SK-N-SH (cell line): ENCODE results near the gene SORBS1. TPM values are rescaled to one million over a fixed set of nuclear protein-coding genes. Genes with fewer than 3 reads are reported as not detected.

Experiments used
- CTCF ChIA-PET: fragments of 300-600, 350-600 bp; formaldehyde crosslinking; extraction: SDS; loops from one replicate; lab custom pipeline; 2021; lab: Yijun Ruan, JAX
- POLR2A ChIA-PET: fragments of 350-600 bp; sonication (Branson Sonifier 250); formaldehyde crosslinking; extraction: SDS; loops from one replicate; lab custom pipeline; 2020; ENCODE audit warnings: antibody characterized with exemption, inconsistent platforms; lab: Yijun Ruan, JAX
- DNase-seq: peaks from one replicate; pipeline ENCODE4 v3.0.0; 2012
- H2AFZ ChIP-seq: fragments of 200-600 bp; sonication (generic); 2 replicates; pipeline ENCODE4 v1.8.1; 2016; ENCODE audit warnings: antibody characterized with exemption, mild to moderate bottlenecking, low read depth
- H3F3A ChIP-seq: fragments of 200-600 bp; sonication (generic); replicated peaks from 2 replicates; pipeline ENCODE3; 2016; ENCODE audit warnings: antibody characterized with exemption, mild to moderate bottlenecking; ENCODE audit not compliant: insufficient read depth
- H3K27ac ChIP-seq, 2 experiments: fragments of 200-500 bp in 1 of 2; fragments of 200-600 bp in 1 of 2; sonication (Bioruptor generic) in 1 of 2; sonication (generic), shearing (Covaris generic) in 1 of 2; 2 replicates each; pipeline versions ENCODE4 v1.5.1 to v1.6.1; 2014 to 2016; ENCODE audit warnings: low read depth in 2 of 2, inconsistent platforms in 1 of 2, low read length in 1 of 2, mild to moderate bottlenecking in 1 of 2, mixed read lengths in 1 of 2
- H3K27me3 ChIP-seq: fragments of 200-600 bp; sonication (generic), shearing (Covaris generic); 2 replicates; pipeline ENCODE4 v1.6.1; 2016; ENCODE audit warnings: mixed run types; ENCODE audit not compliant: insufficient read depth
- H3K36me3 ChIP-seq, 2 experiments: fragments of 200-500 bp in 1 of 2; fragments of 200-600 bp in 1 of 2; sonication (Bioruptor generic) in 1 of 2; sonication (generic) in 1 of 2; replicated peaks in 1 of 2; 2 replicates each; pipeline versions ENCODE3 to v1.5.1; 2014 to 2016; ENCODE audit warnings: low read length in 1 of 2, mild to moderate bottlenecking in 1 of 2; ENCODE audit not compliant: insufficient read depth in 2 of 2, control insufficient read depth in 1 of 2
- H3K4me1 ChIP-seq, 2 experiments: fragments of 200-500 bp in 1 of 2; fragments of 200-600 bp in 1 of 2; sonication (Bioruptor generic) in 1 of 2; sonication (generic), shearing (Covaris generic) in 1 of 2; 2 replicates each; pipeline versions ENCODE4 v1.5.1 to v1.6.1; 2014 to 2016; ENCODE audit warnings: low read depth in 1 of 2, low read length in 1 of 2, mixed run types in 1 of 2; ENCODE audit not compliant: insufficient read depth in 2 of 2, control insufficient read depth in 1 of 2
- H3K4me2 ChIP-seq: fragments of 200-600 bp; sonication (generic), shearing (Covaris generic); 2 replicates; pipeline ENCODE4 v1.6.1; 2017; ENCODE audit warnings: mixed run types
- H3K4me3 ChIP-seq, 2 experiments: fragments of 200-500 bp in 1 of 2; fragments of 200-600 bp in 1 of 2; sonication (Bioruptor generic) in 1 of 2; sonication (generic), shearing (Covaris generic) in 1 of 2; 2 replicates each; pipeline versions ENCODE4 v1.5.1 to v1.8.1; 2014 to 2016; ENCODE audit warnings: low read depth in 2 of 2, inconsistent platforms in 1 of 2, low read length in 1 of 2, mild to moderate bottlenecking in 1 of 2, mixed read lengths in 1 of 2, moderate library complexity in 1 of 2
- H3K79me2 ChIP-seq: fragments of 200-600 bp; sonication (generic); 2 replicates; pipeline ENCODE4 v1.8.1; 2017; ENCODE audit warnings: mild to moderate bottlenecking; ENCODE audit not compliant: insufficient read depth
- H3K9ac ChIP-seq: fragments of 200-600 bp; sonication (generic); 2 replicates; pipeline ENCODE4 v1.6.1; 2017; ENCODE audit warnings: mixed run types
- H3K9me2 ChIP-seq: fragments of 200-600 bp; sonication (generic); 2 replicates; pipeline ENCODE4 v1.6.1; 2017; ENCODE audit warnings: mixed run types
- H3K9me3 ChIP-seq: fragments of 200-600 bp; sonication (generic); 2 replicates; pipeline ENCODE4 v1.6.1; 2017; ENCODE audit warnings: mixed run types, mild to moderate bottlenecking, moderate library complexity
- H4K20me1 ChIP-seq: fragments of 200-600 bp; sonication (generic); 2 replicates; pipeline ENCODE4 v1.6.1; 2017; ENCODE audit warnings: mild to moderate bottlenecking, mixed run types; ENCODE audit not compliant: insufficient read depth
- CHD2 ChIP-seq: fragments of 150-350 bp; IDR thresholded peaks from 2 replicates; pipeline ENCODE4 v1.6.1; 2018; ENCODE audit warnings: low read length; ENCODE audit not compliant: partially characterized antibody
- CTCF ChIP-seq: fragments of 200-600 bp; sonication (generic); IDR thresholded peaks from 2 replicates; pipeline ENCODE4 v1.6.1; 2017; ENCODE audit warnings: antibody characterized with exemption, mild to moderate bottlenecking, moderate library complexity
- EP300 ChIP-seq, 2 experiments: IDR thresholded peaks; 2 replicates each; pipeline versions ENCODE4 v1.4.0 to v1.6.1; 2012; ENCODE audit warnings: borderline replicate concordance in 1 of 2, low read depth in 1 of 2, low read length in 1 of 2
- EZH2phosphoT487 ChIP-seq: fragments of 200-600 bp; sonication (generic); IDR thresholded peaks from 2 replicates; pipeline ENCODE4 v1.6.1; 2017; ENCODE audit warnings: low read depth, mixed run types, mild to moderate bottlenecking, antibody characterized with exemption, moderate library complexity, borderline replicate concordance
- FOSL2 ChIP-seq: IDR thresholded peaks from 2 replicates; pipeline ENCODE4 v1.4.0; 2012; ENCODE audit warnings: low read depth, mild to moderate bottlenecking, moderate library complexity, borderline replicate concordance
- FOXJ3 ChIP-seq: sonication (generic); formaldehyde crosslinking; IDR thresholded peaks from 2 replicates; pipeline ENCODE4 v1.5.1; 2020; ENCODE audit warnings: mild to moderate bottlenecking, missing genetic modification reagents
- FOXM1 ChIP-seq: IDR thresholded peaks from 2 replicates; pipeline ENCODE4 v1.4.0; 2012; ENCODE audit warnings: low read depth, mild to moderate bottlenecking
- GABPA ChIP-seq: IDR thresholded peaks from 2 replicates; pipeline ENCODE4 v1.4.0; 2012; ENCODE audit warnings: low read depth, mild to moderate bottlenecking
- MAX ChIP-seq: IDR thresholded peaks from 2 replicates; pipeline ENCODE4 v1.4.0; 2012; ENCODE audit warnings: low read depth
- NRF1 ChIP-seq: IDR thresholded peaks from 2 replicates; pipeline ENCODE4 v1.6.1; 2012; ENCODE audit warnings: low read depth, mild to moderate bottlenecking, low read length
- POLR2AphosphoS5 ChIP-seq: IDR thresholded peaks from 2 replicates; pipeline ENCODE4 v1.6.1; 2012; ENCODE audit warnings: low read depth, low read length
- RAD21 ChIP-seq: IDR thresholded peaks from 2 replicates; pipeline ENCODE4 v1.6.1; 2012; ENCODE audit warnings: mild to moderate bottlenecking, low read length
- RCOR1 ChIP-seq: fragments of 150-350 bp; IDR thresholded peaks from 2 replicates; pipeline ENCODE4 v1.6.1; 2017; ENCODE audit warnings: antibody characterized with exemption, low read length
- RFX5 ChIP-seq: IDR thresholded peaks from 2 replicates; pipeline ENCODE4 v1.6.1; 2012; ENCODE audit warnings: mild to moderate bottlenecking, improper control_type of control experiment, low read length
- RXRA ChIP-seq: IDR thresholded peaks from 2 replicates; pipeline ENCODE4 v1.4.0; 2012; ENCODE audit warnings: low read depth, mild to moderate bottlenecking, borderline replicate concordance
- SIN3A ChIP-seq: IDR thresholded peaks from 2 replicates; pipeline ENCODE4 v1.6.1; 2012; ENCODE audit warnings: low read depth, mild to moderate bottlenecking, low read length, moderate library complexity, borderline replicate concordance
- SMC3 ChIP-seq: IDR thresholded peaks from 2 replicates; pipeline ENCODE4 v1.6.1; 2012; ENCODE audit warnings: low read depth, low read length, improper control_type of control experiment
- TEAD4 ChIP-seq: IDR thresholded peaks from 2 replicates; pipeline ENCODE4 v1.4.0; 2012; ENCODE audit warnings: mild to moderate bottlenecking, borderline replicate concordance; ENCODE audit not compliant: insufficient read depth
- USF2 ChIP-seq: fragments of 150-350 bp; IDR thresholded peaks from 2 replicates; pipeline ENCODE4 v1.6.1; 2017; ENCODE audit warnings: antibody characterized with exemption, low read length, low read depth, borderline replicate concordance
- YY1 ChIP-seq: IDR thresholded peaks from 2 replicates; pipeline ENCODE4 v1.4.0; 2012; ENCODE audit warnings: low read depth, mild to moderate bottlenecking
- ZBTB33 ChIP-seq: IDR thresholded peaks from 2 replicates; pipeline ENCODE4 v1.4.0; 2012; ENCODE audit warnings: low read depth, borderline replicate concordance
- WGBS: methylation state at CpG from one replicate; pipeline ENCODE4 v1.1.6; 2017; ENCODE audit warnings: low lambda C conversion rate; 5-methylcytosine and 5-hydroxymethylcytosine counted together
- polyA plus RNA-seq, 3 experiments: library from polyadenylated mRNA; depleted of rRNA; stranded (reverse); fragments of >200 nt; gene quantifications; 2 replicates each; pipeline ENCODE4 v1.2.3, GENCODE V29; 2012

SORBS1 gene
- polyA plus RNA-seq, 1 of the 3 experiments (the other 2 are of a cell fraction), result 0.36 TPM

- Histone ChIP-seq H3F3A (peaks cover 8% of the 10 kb centered on the region), H4K20me1 (no peaks in the 10 kb centered on the region), H3K4me1 (peaks cover 4% of the 10 kb centered on the region in 2 experiments; a peak in 2 of 4 replicates), H3K9ac (no peak overlapping the region), H3K27me3 (no peaks in the 10 kb centered on the region), H3K4me2 (no peak overlapping the region), H3K9me2 (no peaks in the 10 kb centered on the region), H3K27ac (no peak overlapping the region), H3K36me3 (no peaks in the 10 kb centered on the region), H2AFZ (no peak overlapping the region), H3K4me3 (no peak overlapping the region), H3K9me3 (no peaks in the 10 kb centered on the region), H3K79me2 (no peaks in the 10 kb centered on the region)
- ChIA-PET POLR2A (no interaction called here), CTCF (interaction anchor here (0.7 to 13.9 kb wide), 13 partner anchors 10 to 189 kb away, joined by 3 to 136 read pairs (median 6); partner anchors contain the start of gene SORBS1)
- 91% methylated on average over 5 of the region's 5 CpGs for WGBS
- no peak for TF ChIP-seq GABPA
- no peak for TF ChIP-seq RXRA
- TF ChIP-seq USF2, result no peak
- TF ChIP-seq FOSL2, result no peak
- TF ChIP-seq TEAD4, result no peak
- TF ChIP-seq RAD21, result no peak
- no peak for TF ChIP-seq NRF1
- no peak for TF ChIP-seq SIN3A
- TF ChIP-seq FOXJ3 (CRISPR knock-in tag), result no peak
- no peak for TF ChIP-seq EZH2phosphoT487
- no peak for TF ChIP-seq FOXM1
- no peak for TF ChIP-seq ZBTB33
- no peak for TF ChIP-seq RFX5
- TF ChIP-seq MAX, result no peak
- DNase-seq, result no peak
Measured at GRCh38 chr10:95444792-95445191, 116.4 kb downstream of the SORBS1 start.

GRCh38 chr10:95443636-95444035 is 117.5 kb downstream of the SORBS1 start:
- H3K4me1 ChIP-seq, result peaks cover 4% of the 10 kb centered on the region in 2 experiments; a peak in 2 of 4 replicates
- H3K4me3 ChIP-seq, result no peak overlapping the region
- no peak for DNase-seq
- no peak overlapping the region for H3K4me2 ChIP-seq
- H3K79me2 ChIP-seq, result no peaks in the 10 kb centered on the region
- peaks cover 8% of the 10 kb centered on the region for H3F3A ChIP-seq
- no peak overlapping the region for H3K9ac ChIP-seq
- no peaks in the 10 kb centered on the region for H3K9me2 ChIP-seq
- TF ChIP-seq RCOR1 (no peak), MAX (no peak), FOSL2 (no peak), SIN3A (no peak), EP300 (IDR thresholded peaks at IDR 0.05; ENCODE audit: borderline replicate concordance in 1 of 2, low read depth in 1 of 2, low read length in 1 of 2) (no peak), RFX5 (no peak), SMC3 (no peak), POLR2AphosphoS5 (no peak), CTCF (no peak), YY1 (no peak), FOXJ3 (CRISPR knock-in tag) (no peak), CHD2 (no peak)
- H2AFZ ChIP-seq, result no peak overlapping the region
- H3K9me3 ChIP-seq, result no peaks in the 10 kb centered on the region
- H3K36me3 ChIP-seq, result no peaks in the 10 kb centered on the region
- POLR2A ChIA-PET, result no interaction called here
- H3K27me3 ChIP-seq, result no peaks in the 10 kb centered on the region
- 75% methylated on average over 1 of the region's 1 CpG for WGBS
- no peak overlapping the region for H3K27ac ChIP-seq
- CTCF ChIA-PET, result interaction anchor here (1.7 to 13.9 kb wide), 3 partner anchors 15 to 156 kb away, joined by 7 to 136 read pairs (median 33); no protein-coding TSS in a partner anchor
- no peaks in the 10 kb centered on the region for H4K20me1 ChIP-seq
